Gastroesophageal sphincter (tissue), 4 donors: ENCODE measurements around the gene GALNT2. TPM values are rescaled to one million over a fixed set of nuclear protein-coding genes. Genes with fewer than 3 reads are reported as not detected.

ENCODE experiments used
- ATAC-seq: fragments of 150-250 bp; one replicate; pipeline ENCODE4 v1.9.1; 2016; ENCODE audit warnings: mild to moderate bottlenecking, moderate library complexity
- H3K27ac ChIP-seq, 4 donors: fragments of 200-600 bp; sonication (generic) in 3 of 4; 1 replicate in 3 of 4; 2 replicates in 1 of 4; pipeline ENCODE4 v1.5.1; 2016 to 2019
- H3K27me3 ChIP-seq: fragments of 200-600 bp; sonication (generic); one replicate; pipeline ENCODE4 v1.5.1; 2019
- H3K36me3 ChIP-seq, 2 donors: fragments of 200-600 bp; sonication (generic); one replicate each; pipeline ENCODE4 v1.5.1; 2019; ENCODE audit warnings: control low read depth in 1 of 2
- H3K4me1 ChIP-seq, 3 donors: fragments of 200-600 bp; sonication (generic); 1 replicate in 2 of 3; 2 replicates in 1 of 3; pipeline ENCODE4 v1.5.1; 2016 to 2019; ENCODE audit warnings: control low read depth in 2 of 3
- H3K4me3 ChIP-seq, 2 donors: fragments of 200-600 bp; sonication (generic); one replicate each; pipeline ENCODE4 v1.5.1; 2019; ENCODE audit warnings: mild to moderate bottlenecking in 1 of 2, moderate library complexity in 1 of 2
- H3K9me3 ChIP-seq, 3 donors: fragments of 200-600 bp; sonication (generic); one replicate each; pipeline ENCODE4 v1.5.1; 2017 to 2019; ENCODE audit warnings: control low read depth in 2 of 3
- EP300 ChIP-seq: sonication (generic); formaldehyde crosslinking; IDR thresholded peaks from one replicate; pipeline ENCODE4 v1.6.1; 2017; ENCODE audit warnings: antibody characterized with exemption, mild to moderate bottlenecking
- POLR2A ChIP-seq, 2 donors: fragments of 450-650 bp; IDR thresholded peaks; one replicate each; pipeline ENCODE4 v1.6.1; 2017; ENCODE audit warnings: antibody characterized with exemption in 2 of 2, mild to moderate bottlenecking in 2 of 2, moderate library complexity in 1 of 2
- POLR2AphosphoS5 ChIP-seq: sonication (generic); formaldehyde crosslinking; IDR thresholded peaks from one replicate; pipeline ENCODE4 v1.6.1; 2017; ENCODE audit warnings: antibody characterized with exemption
- WGBS, 2 donors: methylation state at CpG; one replicate each; pipeline ENCODE4 v1.1.5; 2018; ENCODE audit warnings: low coverage in 1 of 2; 5-methylcytosine and 5-hydroxymethylcytosine counted together
- total RNA-seq, 4 donors: library from RNA; depleted of rRNA; stranded (reverse); fragments of >200 nt; gene quantifications; one replicate each; pipeline ENCODE4 v1.1.0, GENCODE V29; 2016
- TF ChIP-seq, protein P1 (sequence below), 4 experiments: fragments of 200-600 bp in 2 of 4; fragments of 450-650 bp in 2 of 4; sonication (generic) in 1 of 4; IDR thresholded peaks; one replicate each; pipeline ENCODE4 v1.5.1; 2017 to 2019; ENCODE audit warnings: antibody characterized with exemption in 4 of 4, mild to moderate bottlenecking in 2 of 4, moderate library complexity in 2 of 4

The GALNT2 gene
- total RNA-seq, 4 donors from 2014 or later, result 95.3 to 160 (median 134) TPM

DNA sequence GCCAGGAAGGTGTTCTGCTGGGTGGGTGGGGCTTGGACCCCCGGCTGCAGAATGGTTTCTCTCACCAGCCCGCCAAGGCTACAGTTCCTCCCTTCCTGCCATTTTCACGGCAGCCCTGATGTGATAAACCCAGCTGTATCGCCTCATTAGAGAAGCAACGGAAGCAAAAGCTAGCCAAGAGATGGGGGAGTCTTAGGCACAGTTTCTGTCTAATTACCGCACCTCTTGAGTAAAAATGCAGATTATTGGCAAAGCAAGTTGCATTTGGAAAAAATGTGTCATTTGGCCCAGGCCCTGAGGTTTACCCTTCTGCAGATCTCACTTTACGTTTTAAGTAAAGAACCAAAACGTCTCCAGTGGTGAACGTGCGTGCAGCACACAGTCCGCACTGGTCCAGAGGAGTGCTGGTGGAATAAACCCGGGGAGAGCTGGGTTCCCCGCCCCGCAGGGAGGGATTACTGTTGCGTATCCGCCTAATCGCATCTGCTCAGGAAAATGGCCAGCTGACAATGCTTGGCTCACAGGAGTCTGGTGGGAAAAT is 109.9 kb downstream of the GALNT2 start:
- peaks cover 0 to 55% (median 9%) of the 10 kb centered on the region in 3 donors for H3K4me1 ChIP-seq
- H3K9me3 ChIP-seq, result no peaks in the 10 kb centered on the region
- no peaks in the 10 kb centered on the region for H3K27me3 ChIP-seq
- peak; percentile 88 for ATAC-seq
- TF ChIP-seq POLR2A (IDR thresholded peaks at IDR 0.05) (no peak), EP300 (no peak)
- TF ChIP-seq, protein P1, sequence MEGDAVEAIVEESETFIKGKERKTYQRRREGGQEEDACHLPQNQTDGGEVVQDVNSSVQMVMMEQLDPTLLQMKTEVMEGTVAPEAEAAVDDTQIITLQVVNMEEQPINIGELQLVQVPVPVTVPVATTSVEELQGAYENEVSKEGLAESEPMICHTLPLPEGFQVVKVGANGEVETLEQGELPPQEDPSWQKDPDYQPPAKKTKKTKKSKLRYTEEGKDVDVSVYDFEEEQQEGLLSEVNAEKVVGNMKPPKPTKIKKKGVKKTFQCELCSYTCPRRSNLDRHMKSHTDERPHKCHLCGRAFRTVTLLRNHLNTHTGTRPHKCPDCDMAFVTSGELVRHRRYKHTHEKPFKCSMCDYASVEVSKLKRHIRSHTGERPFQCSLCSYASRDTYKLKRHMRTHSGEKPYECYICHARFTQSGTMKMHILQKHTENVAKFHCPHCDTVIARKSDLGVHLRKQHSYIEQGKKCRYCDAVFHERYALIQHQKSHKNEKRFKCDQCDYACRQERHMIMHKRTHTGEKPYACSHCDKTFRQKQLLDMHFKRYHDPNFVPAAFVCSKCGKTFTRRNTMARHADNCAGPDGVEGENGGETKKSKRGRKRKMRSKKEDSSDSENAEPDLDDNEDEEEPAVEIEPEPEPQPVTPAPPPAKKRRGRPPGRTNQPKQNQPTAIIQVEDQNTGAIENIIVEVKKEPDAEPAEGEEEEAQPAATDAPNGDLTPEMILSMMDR (IDR thresholded peaks at IDR 0.05), result peak in 2 of 4 experiments; percentile 26 to 32
- peak overlapping the region in 1 of 2 donors; percentile 29 for H3K4me3 ChIP-seq
- peaks cover 0 to 10% of the 10 kb centered on the region in 2 donors for H3K36me3 ChIP-seq
- WGBS, 2 donors, result 19 to 20% methylated on average over 8 to 13 of the region's 17 CpGs
- H3K27ac ChIP-seq, result peak overlapping the region in 3 of 4 donors; percentile 44 to 66 (median 46)

DNA sequence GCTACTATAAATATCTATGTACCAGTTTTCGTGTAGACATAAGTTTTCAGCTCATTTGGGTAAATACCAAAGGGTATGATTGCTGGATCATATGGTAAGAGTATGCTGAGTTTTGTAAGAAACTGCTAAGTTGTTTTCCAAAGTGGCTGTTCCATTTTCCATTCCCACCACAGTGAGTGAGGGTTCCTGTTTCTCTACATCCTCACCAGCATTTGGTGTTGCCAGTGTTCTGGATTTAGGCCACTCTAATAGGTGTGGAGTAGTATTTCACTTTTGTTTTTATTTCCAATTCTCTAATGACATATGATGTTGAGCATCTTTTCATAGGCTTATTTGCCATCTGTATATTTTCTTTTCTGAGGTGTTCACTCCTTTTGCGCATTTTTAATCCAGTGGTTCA is 112.2 kb downstream of the GALNT2 start:
- no peaks in the 10 kb centered on the region for H3K27me3 ChIP-seq
- no peaks in the 10 kb centered on the region for H3K9me3 ChIP-seq
- H3K27ac ChIP-seq, result no peak overlapping the region
- ATAC-seq, result no peak
- peaks cover 0 to 10% of the 10 kb centered on the region in 2 donors for H3K36me3 ChIP-seq
- H3K4me1 ChIP-seq, result peaks cover 0 to 54% (median 9%) of the 10 kb centered on the region in 3 donors
- WGBS, 2 donors, result 67 to 86% methylated on average over 2 of the region's 2 CpGs
- TF ChIP-seq POLR2AphosphoS5, result no peak
- no peak for TF ChIP-seq EP300
- TF ChIP-seq, protein P1 (IDR thresholded peaks at IDR 0.05), result no peak
- TF ChIP-seq POLR2A (IDR thresholded peaks at IDR 0.05), result no peak
- H3K4me3 ChIP-seq, result no peak overlapping the region

DNA sequence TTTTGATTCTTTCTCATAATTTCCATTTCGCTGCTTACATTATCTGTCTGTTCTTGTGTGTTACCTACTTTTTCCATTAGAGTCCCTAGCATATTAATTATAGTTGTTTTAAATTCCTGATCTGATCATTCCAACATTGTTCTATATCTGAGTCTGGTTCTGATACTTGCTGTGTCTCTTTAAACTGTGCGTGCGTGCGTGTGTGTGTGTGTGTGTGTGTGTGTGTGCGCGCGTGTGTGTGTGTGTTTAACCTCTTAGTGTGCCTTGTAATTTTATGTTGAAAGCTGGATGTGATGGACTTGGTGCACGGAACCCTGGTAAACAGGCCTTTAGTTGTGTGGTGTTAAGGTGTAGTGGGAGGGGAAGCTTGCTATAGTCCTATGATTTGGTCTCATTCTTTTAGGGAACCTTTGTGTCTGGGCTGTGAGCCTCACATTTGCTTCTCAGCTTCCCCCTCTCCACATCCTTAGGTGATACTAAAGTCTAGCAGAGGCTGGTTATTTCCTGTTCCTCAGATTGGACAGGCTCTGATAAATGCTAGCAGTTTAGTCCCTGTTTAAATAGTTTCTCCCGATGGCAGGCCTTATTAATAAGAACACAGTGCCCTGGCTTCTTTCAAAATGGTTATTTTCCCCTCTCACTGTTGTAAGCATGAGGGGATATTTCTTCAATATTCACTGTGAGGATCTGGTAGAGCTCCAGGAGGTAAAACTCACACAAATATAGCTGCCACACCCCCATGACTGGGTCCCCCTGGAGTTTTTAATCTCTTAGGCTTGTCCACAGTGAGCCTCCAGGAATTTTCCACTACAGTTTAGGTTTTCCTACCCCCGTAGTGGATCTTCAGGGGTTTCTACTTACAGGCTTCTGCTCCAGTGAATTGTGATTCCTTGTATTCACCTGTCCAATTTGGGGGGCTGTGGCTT is 118.3 kb downstream of the GALNT2 start:
- WGBS, 2 donors, result 79% methylated on average over 6 to 10 of the region's 10 CpGs
- H3K4me3 ChIP-seq, result peak overlapping the region in 1 of 2 donors; percentile 22
- peaks cover 4 to 75% (median 9%) of the 10 kb centered on the region in 3 donors for H3K4me1 ChIP-seq

DNA sequence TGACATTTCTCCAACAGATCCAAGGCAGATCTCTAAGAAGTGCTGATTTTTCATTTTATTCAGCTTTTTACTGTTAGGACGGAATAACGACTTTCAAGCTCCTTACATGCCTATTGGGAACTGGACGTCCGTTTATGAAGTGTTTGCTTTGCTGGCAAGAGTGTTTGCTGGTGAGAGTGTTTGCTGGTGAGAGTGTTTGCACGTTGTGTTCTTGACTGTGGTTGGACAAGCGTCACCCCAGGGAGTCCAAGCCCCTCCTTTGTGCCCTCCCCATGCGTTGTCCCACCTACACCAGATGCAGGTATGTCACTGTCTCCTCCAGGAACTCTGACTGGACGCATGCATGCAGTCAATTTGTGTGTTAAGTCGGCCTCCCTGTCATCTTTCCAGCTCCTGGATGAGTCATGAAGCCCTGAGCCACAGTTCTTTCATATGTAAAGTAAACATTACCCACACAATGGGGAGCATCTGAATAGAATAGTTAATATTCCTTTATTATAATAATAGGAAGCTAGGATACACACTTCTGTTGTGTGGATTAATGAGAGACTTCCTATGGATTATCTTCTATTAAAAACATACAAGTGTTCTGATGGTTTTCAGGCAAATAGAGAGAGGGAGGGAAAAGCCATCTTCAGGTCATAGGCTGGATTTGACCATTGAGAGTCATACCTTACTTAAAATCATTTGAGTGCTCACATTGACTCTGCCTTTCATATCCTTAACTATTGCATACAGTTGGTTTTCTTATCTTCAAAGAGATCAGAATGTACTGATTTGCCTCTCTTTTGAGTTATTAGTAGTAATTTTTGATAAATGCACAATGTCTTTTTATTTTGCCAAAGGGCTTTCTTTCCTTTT is 119.2 kb downstream of the GALNT2 start:
- peak; percentile 49 for ATAC-seq
- TF ChIP-seq POLR2A (IDR thresholded peaks at IDR 0.05) (no peak), POLR2AphosphoS5 (peak; percentile 75)
- Histone ChIP-seq H3K27me3 (no peaks in the 10 kb centered on the region), H3K9me3 (no peaks in the 10 kb centered on the region), H3K36me3 (no peaks in the 10 kb centered on the region), H3K4me3 (peak overlapping the region in 1 of 2 donors; percentile 22), H3K4me1 (peaks cover 7 to 81% (median 14%) of the 10 kb centered on the region in 3 donors), H3K27ac (peak overlapping the region; percentile 15 to 70 (median 42))
- WGBS, 2 donors, result 13 to 23% methylated on average over 3 to 9 of the region's 9 CpGs

More for the DNA sequence above, 118.3 kb downstream of the GALNT2 start:
- TF ChIP-seq POLR2AphosphoS5, result no peak
- TF ChIP-seq POLR2A (IDR thresholded peaks at IDR 0.05), result no peak
- no peak for TF ChIP-seq EP300
- TF ChIP-seq, protein P1 (IDR thresholded peaks at IDR 0.05), result no peak
- no peak for ATAC-seq
- no peaks in the 10 kb centered on the region for H3K27me3 ChIP-seq
- no peaks in the 10 kb centered on the region for H3K9me3 ChIP-seq
- peak overlapping the region; percentile 15 to 70 (median 42) for H3K27ac ChIP-seq
- H3K36me3 ChIP-seq, result no peaks in the 10 kb centered on the region

DNA sequence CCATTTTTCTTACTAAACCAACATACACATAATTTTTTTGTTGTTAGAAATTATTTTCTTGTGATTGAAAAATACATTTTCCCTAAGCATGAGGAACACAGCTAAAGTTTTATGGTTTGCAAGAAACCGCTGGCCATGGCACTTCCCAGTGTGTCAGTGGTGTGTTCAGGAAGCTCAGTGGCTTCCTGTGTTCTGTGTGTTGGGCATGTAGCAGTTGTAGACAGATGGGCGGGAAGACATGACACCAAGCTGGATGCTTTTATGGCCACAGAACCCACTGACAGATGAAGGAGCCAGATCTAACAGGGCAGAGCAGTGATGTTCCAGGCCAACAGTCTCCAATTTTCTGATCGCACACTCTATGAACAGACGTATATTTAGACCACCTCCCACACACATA is 119.8 kb downstream of the GALNT2 start:
- H3K36me3 ChIP-seq, result no peaks in the 10 kb centered on the region
- no peaks in the 10 kb centered on the region for H3K9me3 ChIP-seq
- WGBS, 2 donors, result 71 to 97% methylated on average over 1 to 3 of the region's 4 CpGs
- H3K27ac ChIP-seq, result peak overlapping the region in 2 of 4 donors; percentile 8 to 70
- H3K27me3 ChIP-seq, result no peaks in the 10 kb centered on the region
- TF ChIP-seq, protein P1 (IDR thresholded peaks at IDR 0.05), result no peak
- TF ChIP-seq POLR2AphosphoS5 (no peak), EP300 (no peak), POLR2A (IDR thresholded peaks at IDR 0.05) (no peak)
- ATAC-seq, result no peak
- H3K4me3 ChIP-seq, result no peak overlapping the region
- peaks cover 12 to 82% (median 14%) of the 10 kb centered on the region in 3 donors for H3K4me1 ChIP-seq
